ENCODE data around the gene STPG4.

Gene STPG4

DNA sequence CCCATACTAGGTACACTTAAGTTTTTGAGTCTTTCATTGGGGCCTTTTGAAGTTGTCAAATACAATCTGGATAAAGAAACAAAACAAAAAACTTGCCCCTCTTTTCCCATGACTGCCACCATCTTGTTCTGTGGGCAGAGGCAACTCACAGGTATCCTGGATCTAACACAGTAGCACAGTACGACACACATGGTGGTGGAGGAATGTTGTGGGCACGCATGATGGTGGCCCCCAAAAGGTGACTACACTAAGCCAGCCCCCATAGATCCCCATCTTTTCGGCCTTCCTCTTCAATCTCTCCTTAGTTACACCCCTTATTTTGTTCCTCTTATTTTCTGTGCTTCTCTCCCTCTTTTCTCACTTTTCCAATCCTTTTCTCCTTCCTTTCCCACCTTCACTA is 4.5 kb upstream of the STPG4 start:
- H3K4me1 ChIP-seq (ENCODE audit: control insufficient read depth, insufficient read depth, low read length), result no peaks in the 10 kb centered on the region
- H3K27me3 ChIP-seq (ENCODE audit: control insufficient read depth in 1 of 2, insufficient read depth in 2 of 2, low read length in 2 of 2), result no peaks in the 10 kb centered on the region
- no peak overlapping the region for H3K27ac ChIP-seq (ENCODE audit: low read length)
- peaks cover 8 to 53% of the 10 kb centered on the region in 2 donors for H3K36me3 ChIP-seq (ENCODE audit: control insufficient read depth in 2 of 2, insufficient read depth in 2 of 2, low read length in 2 of 2)
- H3K4me3 ChIP-seq (ENCODE audit: low read length in 2 of 2), result no peak overlapping the region
- H3K9ac ChIP-seq (ENCODE audit: low read length in 2 of 2), result no peak overlapping the region
- H3K9me3 ChIP-seq (ENCODE audit: control insufficient read depth in 2 of 2, low read length in 2 of 2), result no peaks in the 10 kb centered on the region

DNA sequence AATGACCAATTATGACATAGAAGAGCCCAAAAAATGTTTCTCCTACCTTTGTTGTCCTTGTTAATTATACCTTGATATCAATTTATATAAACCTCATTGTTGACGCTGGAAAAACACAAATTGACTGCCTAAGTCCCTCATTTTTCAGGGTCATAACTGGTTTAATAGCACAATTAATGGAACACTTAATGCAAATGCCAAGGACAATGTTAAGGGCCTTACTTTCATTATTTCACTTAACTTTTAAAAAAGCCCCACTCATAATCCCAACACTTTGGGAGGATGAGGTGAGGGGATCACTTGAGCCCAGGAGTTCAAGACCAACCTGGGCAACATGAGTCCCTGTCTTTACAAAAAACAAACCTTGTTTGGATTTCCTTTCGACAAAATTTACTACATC is 3.5 kb upstream of the STPG4 start:
- Histone ChIP-seq H3K27ac (ENCODE audit: low read length) (no peak overlapping the region), H3K4me1 (ENCODE audit: control insufficient read depth, insufficient read depth, low read length) (no peaks in the 10 kb centered on the region), H3K9ac (ENCODE audit: low read length in 2 of 2) (no peak overlapping the region), H3K27me3 (ENCODE audit: control insufficient read depth in 1 of 2, insufficient read depth in 2 of 2, low read length in 2 of 2) (no peaks in the 10 kb centered on the region), H3K4me3 (ENCODE audit: low read length in 2 of 2) (no peak overlapping the region), H3K36me3 (ENCODE audit: control insufficient read depth in 2 of 2, insufficient read depth in 2 of 2, low read length in 2 of 2) (peaks cover 11 to 53% of the 10 kb centered on the region in 2 donors), H3K9me3 (ENCODE audit: control insufficient read depth in 2 of 2, low read length in 2 of 2) (no peaks in the 10 kb centered on the region)

DNA sequence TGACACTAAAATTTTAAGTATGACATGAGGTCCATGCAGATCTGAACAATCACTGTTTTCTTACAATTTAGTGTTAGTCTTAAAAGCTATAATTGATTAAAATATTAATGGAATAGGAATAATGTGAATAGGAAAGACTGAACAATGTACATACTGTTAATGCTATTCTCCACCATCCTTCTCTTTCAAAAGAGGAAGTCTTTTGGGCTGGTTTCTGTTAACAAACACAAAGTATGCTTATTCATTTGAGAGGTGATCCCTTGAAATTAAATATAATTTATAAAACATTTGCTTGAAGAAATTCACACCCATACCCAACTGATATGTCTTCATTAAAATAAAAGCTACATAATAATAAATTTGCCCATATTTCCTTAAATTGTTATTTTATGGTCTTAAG is 2.3 kb downstream of the STPG4 start:
- H3K9ac ChIP-seq (ENCODE audit: low read length in 2 of 2), result no peak overlapping the region
- H3K27me3 ChIP-seq (ENCODE audit: control insufficient read depth in 1 of 2, insufficient read depth in 2 of 2, low read length in 2 of 2), result no peaks in the 10 kb centered on the region
- H3K36me3 ChIP-seq (ENCODE audit: control insufficient read depth in 2 of 2, insufficient read depth in 2 of 2, low read length in 2 of 2), result peaks cover 15 to 21% of the 10 kb centered on the region in 2 donors
- no peaks in the 10 kb centered on the region for H3K4me1 ChIP-seq (ENCODE audit: control insufficient read depth, insufficient read depth, low read length)
- no peak overlapping the region for H3K27ac ChIP-seq (ENCODE audit: low read length)
- no peaks in the 10 kb centered on the region for H3K9me3 ChIP-seq (ENCODE audit: control insufficient read depth in 2 of 2, low read length in 2 of 2)
- no peak overlapping the region for H3K4me3 ChIP-seq (ENCODE audit: low read length in 2 of 2)

DNA sequence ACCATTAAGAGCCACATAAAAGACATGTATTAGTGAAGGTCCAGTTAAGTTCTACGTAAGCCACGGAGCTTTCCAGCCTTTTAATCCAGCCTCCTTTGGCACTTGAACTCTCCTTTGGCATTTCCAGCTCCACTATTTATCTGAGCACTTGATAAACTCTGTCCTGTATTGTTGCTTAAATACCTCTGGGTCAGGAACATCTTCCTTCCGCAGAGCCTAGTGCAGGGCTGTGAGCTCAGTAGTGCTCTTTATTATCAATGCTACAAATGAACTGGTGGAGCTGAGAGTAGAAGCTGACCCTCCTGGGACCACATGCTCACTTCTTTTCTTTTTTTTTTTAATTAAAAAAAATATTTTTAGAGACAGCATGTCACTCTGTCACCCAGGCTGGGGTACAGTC is 4.9 kb downstream of the STPG4 start:
- no peaks in the 10 kb centered on the region for H3K9me3 ChIP-seq (ENCODE audit: control insufficient read depth in 2 of 2, low read length in 2 of 2)
- H3K4me1 ChIP-seq (ENCODE audit: control insufficient read depth, insufficient read depth, low read length), result no peaks in the 10 kb centered on the region
- H3K4me3 ChIP-seq (ENCODE audit: low read length in 2 of 2), result no peak overlapping the region
- H3K27me3 ChIP-seq (ENCODE audit: control insufficient read depth in 1 of 2, insufficient read depth in 2 of 2, low read length in 2 of 2), result no peaks in the 10 kb centered on the region
- peaks cover 22 to 24% of the 10 kb centered on the region in 2 donors for H3K36me3 ChIP-seq (ENCODE audit: control insufficient read depth in 2 of 2, insufficient read depth in 2 of 2, low read length in 2 of 2)
- H3K27ac ChIP-seq (ENCODE audit: low read length), result no peak overlapping the region
- H3K9ac ChIP-seq (ENCODE audit: low read length in 2 of 2), result no peak overlapping the region

DNA sequence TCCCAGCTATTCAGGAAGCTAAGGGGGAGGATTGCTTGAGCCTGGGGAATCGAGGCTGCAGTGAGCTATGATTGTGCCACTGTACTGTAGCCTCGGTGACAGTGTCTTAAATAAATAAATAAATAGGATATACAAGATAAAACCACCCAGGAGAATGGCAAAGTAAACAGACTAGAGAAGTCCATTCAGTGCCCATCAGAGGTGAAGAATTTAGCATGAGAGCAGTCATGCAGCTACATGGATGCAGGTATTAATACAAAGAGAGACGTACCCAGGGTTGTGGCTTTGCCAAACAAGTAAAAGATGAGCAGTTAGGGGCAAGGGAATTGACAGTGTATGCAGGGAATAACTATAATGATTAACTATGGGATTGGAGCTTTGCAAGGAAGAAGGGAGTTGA is 8.1 kb downstream of the STPG4 start:
- no peaks in the 10 kb centered on the region for H3K9me3 ChIP-seq (ENCODE audit: control insufficient read depth in 2 of 2, low read length in 2 of 2)
- peaks cover 22 to 25% of the 10 kb centered on the region in 2 donors for H3K36me3 ChIP-seq (ENCODE audit: control insufficient read depth in 2 of 2, insufficient read depth in 2 of 2, low read length in 2 of 2)
- no peak overlapping the region for H3K4me3 ChIP-seq (ENCODE audit: low read length in 2 of 2)
- H3K9ac ChIP-seq (ENCODE audit: low read length in 2 of 2), result no peak overlapping the region
- no peak overlapping the region for H3K27ac ChIP-seq (ENCODE audit: low read length)
- H3K27me3 ChIP-seq (ENCODE audit: control insufficient read depth in 1 of 2, insufficient read depth in 2 of 2, low read length in 2 of 2), result no peaks in the 10 kb centered on the region
- no peaks in the 10 kb centered on the region for H3K4me1 ChIP-seq (ENCODE audit: control insufficient read depth, insufficient read depth, low read length)

DNA sequence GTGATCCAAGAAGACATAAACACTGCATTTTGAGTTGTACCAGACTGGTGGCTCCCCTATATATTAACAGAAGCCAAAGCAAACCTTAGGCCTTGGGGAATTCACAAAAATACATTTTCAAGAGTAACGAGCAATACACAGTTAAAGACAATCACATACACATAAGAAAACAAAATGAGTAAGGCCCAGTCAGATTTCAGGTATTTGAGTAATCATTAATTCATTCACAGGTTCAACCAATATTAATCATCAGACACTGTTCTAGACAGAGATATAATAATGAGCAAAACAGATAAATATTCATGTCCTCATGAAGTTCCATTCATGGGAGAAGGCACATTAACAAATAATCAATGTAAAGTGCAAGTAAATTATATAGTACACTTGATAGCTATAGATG is 9.6 kb downstream of the STPG4 start:
- Histone ChIP-seq H3K4me3 (ENCODE audit: low read length in 2 of 2) (no peak overlapping the region), H3K36me3 (ENCODE audit: control insufficient read depth in 2 of 2, insufficient read depth in 2 of 2, low read length in 2 of 2) (peaks cover 25 to 27% of the 10 kb centered on the region in 2 donors), H3K9ac (ENCODE audit: low read length in 2 of 2) (no peak overlapping the region), H3K9me3 (ENCODE audit: control insufficient read depth in 2 of 2, low read length in 2 of 2) (no peaks in the 10 kb centered on the region), H3K27ac (ENCODE audit: low read length) (no peak overlapping the region), H3K4me1 (ENCODE audit: control insufficient read depth, insufficient read depth, low read length) (no peaks in the 10 kb centered on the region), H3K27me3 (ENCODE audit: control insufficient read depth in 1 of 2, insufficient read depth in 2 of 2, low read length in 2 of 2) (no peaks in the 10 kb centered on the region)

DNA sequence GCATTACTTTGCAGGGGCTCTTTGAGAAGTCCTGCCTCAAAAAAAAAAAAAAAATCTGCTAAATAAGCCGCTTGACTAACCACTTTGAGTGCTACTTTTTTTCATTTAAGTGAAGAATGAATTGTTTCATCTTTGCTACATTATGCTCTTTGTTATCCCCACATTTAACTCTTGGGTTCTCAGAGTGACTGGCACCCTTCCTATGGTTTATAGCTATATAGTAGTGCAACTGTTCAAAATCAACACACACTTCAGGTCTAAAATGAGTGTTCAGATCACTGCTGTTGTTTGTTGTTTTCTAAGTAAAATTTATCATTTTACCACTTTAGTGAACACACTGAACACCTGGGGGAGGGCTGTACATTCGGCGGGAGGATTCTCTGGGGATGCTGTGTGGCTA is 13.6 kb downstream of the STPG4 start:
- Histone ChIP-seq H3K9ac (ENCODE audit: low read length in 2 of 2) (no peak overlapping the region), H3K27me3 (ENCODE audit: control insufficient read depth in 1 of 2, insufficient read depth in 2 of 2, low read length in 2 of 2) (no peaks in the 10 kb centered on the region), H3K4me3 (ENCODE audit: low read length in 2 of 2) (no peak overlapping the region), H3K27ac (ENCODE audit: low read length) (no peak overlapping the region), H3K36me3 (ENCODE audit: control insufficient read depth in 2 of 2, insufficient read depth in 2 of 2, low read length in 2 of 2) (peaks cover 11 to 16% of the 10 kb centered on the region in 2 donors), H3K9me3 (ENCODE audit: control insufficient read depth in 2 of 2, low read length in 2 of 2) (no peaks in the 10 kb centered on the region), H3K4me1 (ENCODE audit: control insufficient read depth, insufficient read depth, low read length) (no peaks in the 10 kb centered on the region)

DNA sequence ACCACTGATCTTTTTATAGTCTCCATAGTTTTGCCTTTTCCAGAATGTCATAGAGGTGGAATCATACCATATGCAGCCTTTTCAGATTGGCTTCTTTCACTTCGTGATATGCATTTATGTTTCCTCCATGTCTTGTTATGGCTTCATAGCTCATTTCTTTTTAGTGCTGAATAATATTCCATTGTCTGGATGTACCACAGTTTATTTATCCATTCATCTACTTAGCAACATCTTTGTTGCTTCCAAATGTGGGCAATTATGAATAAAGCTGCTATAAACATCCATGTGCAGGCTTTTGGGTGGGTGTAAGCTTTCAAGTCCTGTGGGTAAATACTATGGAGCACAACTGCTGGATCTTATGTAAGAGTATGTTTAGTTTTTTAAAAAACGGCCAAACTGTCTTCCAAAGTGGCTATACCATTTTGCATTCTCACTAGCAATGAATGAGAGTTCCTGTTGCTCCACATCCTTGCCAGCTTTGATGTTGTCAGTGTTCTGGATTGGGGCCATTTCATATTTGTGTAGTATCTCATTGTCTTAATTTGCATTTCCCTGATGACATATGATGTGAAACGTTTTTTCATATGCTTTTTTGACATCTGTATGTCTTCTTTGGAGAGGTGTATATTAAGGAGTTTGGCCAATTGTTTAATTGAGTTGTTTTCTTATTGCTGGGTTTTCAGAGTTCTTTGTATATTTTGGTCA is 20.6 kb downstream of the STPG4 start:
- Histone ChIP-seq H3K9ac (ENCODE audit: low read length in 2 of 2) (no peak overlapping the region), H3K4me1 (ENCODE audit: control insufficient read depth, insufficient read depth, low read length) (no peaks in the 10 kb centered on the region), H3K4me3 (ENCODE audit: low read length in 2 of 2) (no peak overlapping the region), H3K27ac (ENCODE audit: low read length) (no peak overlapping the region), H3K9me3 (ENCODE audit: control insufficient read depth in 2 of 2, low read length in 2 of 2) (peaks cover 0 to 3% of the 10 kb centered on the region in 2 donors), H3K27me3 (ENCODE audit: control insufficient read depth in 1 of 2, insufficient read depth in 2 of 2, low read length in 2 of 2) (no peaks in the 10 kb centered on the region), H3K36me3 (ENCODE audit: control insufficient read depth in 2 of 2, insufficient read depth in 2 of 2, low read length in 2 of 2) (no peaks in the 10 kb centered on the region)

DNA sequence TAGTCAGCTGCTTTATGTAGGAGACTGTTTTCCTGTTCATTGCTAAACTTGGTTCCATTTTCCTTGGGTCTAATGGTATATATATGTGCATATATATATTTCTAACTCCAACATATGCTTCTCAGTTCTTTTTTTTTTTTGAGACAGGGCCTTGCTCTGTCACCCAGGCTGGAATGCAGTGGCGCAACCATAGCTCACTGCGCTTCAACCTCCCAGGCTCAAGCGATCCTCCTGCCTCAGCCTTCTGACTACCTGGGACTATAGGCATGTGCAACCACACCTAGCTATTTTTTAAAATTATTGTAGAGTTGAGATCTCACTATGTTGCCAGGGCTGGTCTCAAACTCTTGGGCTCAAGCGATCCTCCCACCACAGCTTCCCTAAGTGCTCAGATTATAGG is 22.1 kb downstream of the STPG4 start:
- H3K9ac ChIP-seq (ENCODE audit: low read length in 2 of 2), result no peak overlapping the region
- H3K9me3 ChIP-seq (ENCODE audit: control insufficient read depth in 2 of 2, low read length in 2 of 2), result peaks cover 0 to 3% of the 10 kb centered on the region in 2 donors
- no peak overlapping the region for H3K4me3 ChIP-seq (ENCODE audit: low read length in 2 of 2)
- no peak overlapping the region for H3K27ac ChIP-seq (ENCODE audit: low read length)
- H3K27me3 ChIP-seq (ENCODE audit: control insufficient read depth in 1 of 2, insufficient read depth in 2 of 2, low read length in 2 of 2), result no peaks in the 10 kb centered on the region
- H3K4me1 ChIP-seq (ENCODE audit: control insufficient read depth, insufficient read depth, low read length), result no peaks in the 10 kb centered on the region
- H3K36me3 ChIP-seq (ENCODE audit: control insufficient read depth in 2 of 2, insufficient read depth in 2 of 2, low read length in 2 of 2), result no peaks in the 10 kb centered on the region

DNA sequence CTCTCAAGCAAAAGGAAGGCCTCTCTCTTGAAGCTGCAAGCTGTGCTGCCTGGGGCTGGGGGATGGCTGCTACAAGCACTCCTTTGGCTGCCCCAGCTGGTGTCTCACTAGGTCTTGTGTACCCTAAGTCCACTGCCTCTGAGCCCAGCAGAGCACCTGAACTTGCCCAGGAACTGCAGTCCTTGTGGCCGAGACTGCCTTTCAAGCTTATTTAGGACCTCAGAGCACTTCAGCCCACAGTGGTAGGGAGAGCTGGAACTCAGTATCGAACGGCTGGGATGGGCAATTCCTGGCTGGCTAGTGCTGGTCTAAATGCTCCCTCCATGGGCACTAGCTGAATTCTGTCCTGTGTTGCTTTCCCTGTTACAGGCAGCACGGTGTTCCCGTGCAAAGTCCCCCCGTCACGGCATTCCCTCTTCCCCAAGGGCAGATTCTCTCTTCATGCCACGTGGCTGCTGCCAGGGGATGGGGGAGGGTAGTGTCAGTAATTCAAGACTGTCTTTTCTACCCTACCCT is 25.9 kb downstream of the STPG4 start:
- peaks cover 0 to 3% of the 10 kb centered on the region in 2 donors for H3K9me3 ChIP-seq (ENCODE audit: control insufficient read depth in 2 of 2, low read length in 2 of 2)
- no peak overlapping the region for H3K4me3 ChIP-seq (ENCODE audit: low read length in 2 of 2)
- no peaks in the 10 kb centered on the region for H3K36me3 ChIP-seq (ENCODE audit: control insufficient read depth in 2 of 2, insufficient read depth in 2 of 2, low read length in 2 of 2)
- H3K9ac ChIP-seq (ENCODE audit: low read length in 2 of 2), result no peak overlapping the region
- H3K27ac ChIP-seq (ENCODE audit: low read length), result no peak overlapping the region
- H3K4me1 ChIP-seq (ENCODE audit: control insufficient read depth, insufficient read depth, low read length), result no peaks in the 10 kb centered on the region
- H3K27me3 ChIP-seq (ENCODE audit: control insufficient read depth in 1 of 2, insufficient read depth in 2 of 2, low read length in 2 of 2), result no peaks in the 10 kb centered on the region

DNA sequence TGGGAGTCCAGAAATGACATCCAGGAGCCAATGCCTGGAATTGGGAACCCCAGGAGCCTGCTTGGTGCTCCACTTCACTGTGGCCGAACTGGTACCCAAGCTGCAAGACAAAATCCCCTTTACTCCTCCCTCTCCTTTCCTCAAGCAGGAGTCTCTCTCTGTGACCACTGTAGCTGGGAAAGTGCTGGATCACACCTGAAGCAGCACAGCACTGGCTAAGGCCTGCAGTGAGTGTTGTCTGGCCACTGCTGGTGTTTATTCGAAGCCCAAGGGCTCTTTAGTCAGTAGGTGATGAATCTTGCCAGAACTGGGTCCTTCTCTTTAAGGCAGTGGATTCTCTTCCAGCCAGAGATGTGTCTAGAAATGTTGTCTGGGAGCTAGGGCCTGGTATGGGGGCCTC is 26.4 kb downstream of the STPG4 start:
- H3K9ac ChIP-seq (ENCODE audit: low read length in 2 of 2), result no peak overlapping the region
- no peak overlapping the region for H3K27ac ChIP-seq (ENCODE audit: low read length)
- H3K36me3 ChIP-seq (ENCODE audit: control insufficient read depth in 2 of 2, insufficient read depth in 2 of 2, low read length in 2 of 2), result no peaks in the 10 kb centered on the region
- no peaks in the 10 kb centered on the region for H3K27me3 ChIP-seq (ENCODE audit: control insufficient read depth in 1 of 2, insufficient read depth in 2 of 2, low read length in 2 of 2)
- no peaks in the 10 kb centered on the region for H3K9me3 ChIP-seq (ENCODE audit: control insufficient read depth in 2 of 2, low read length in 2 of 2)
- no peak overlapping the region for H3K4me3 ChIP-seq (ENCODE audit: low read length in 2 of 2)
- no peaks in the 10 kb centered on the region for H3K4me1 ChIP-seq (ENCODE audit: control insufficient read depth, insufficient read depth, low read length)

Measured in stomach smooth muscle (tissue), 2 donors.